Raji (cell line): ENCODE measurements around the gene CAPN9.

Experiments
- POLR2A ChIP-seq: IDR thresholded peaks from 2 replicates; pipeline ENCODE4 v1.6.1; 2011; ENCODE audit warnings: low read depth, low read length, control low read depth; ENCODE audit not compliant: insufficient read depth

The CAPN9 gene

GRCh38 chr1:230833511-230833910, 86.3 kb downstream of the CAPN9 start:
- no peak for TF ChIP-seq POLR2A

DNA sequence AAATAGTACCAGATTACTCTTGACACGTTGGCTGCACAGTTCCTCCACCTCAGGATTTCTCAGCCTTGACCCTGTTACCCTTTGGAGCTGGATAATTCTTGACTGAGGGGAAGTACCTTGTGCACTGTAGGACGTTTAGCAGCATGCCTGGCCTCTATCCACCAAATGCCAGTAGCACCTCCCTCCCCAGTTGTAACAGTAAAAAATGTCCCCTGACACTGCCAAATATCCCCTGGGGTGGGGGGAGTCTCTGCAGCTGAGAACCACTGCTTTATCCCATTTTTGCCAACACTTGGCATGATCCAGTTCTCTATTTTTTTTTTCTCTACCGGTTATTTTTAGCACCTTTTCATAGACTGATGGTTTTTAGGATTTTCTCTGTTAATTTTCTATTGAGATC, 87.1 kb downstream of the CAPN9 start:
- TF ChIP-seq POLR2A = no peak

- TF ChIP-seq POLR2A = no peak
Measured at GRCh38 chr1:230836347-230836746, 89.2 kb downstream of the CAPN9 start.

GRCh38 chr1:230836793-230837192, 89.6 kb downstream of the CAPN9 start:
- no peak for TF ChIP-seq POLR2A

- TF ChIP-seq POLR2A = no peak
Measured at GRCh38 chr1:230839173-230839572, 92.0 kb downstream of the CAPN9 start.

DNA sequence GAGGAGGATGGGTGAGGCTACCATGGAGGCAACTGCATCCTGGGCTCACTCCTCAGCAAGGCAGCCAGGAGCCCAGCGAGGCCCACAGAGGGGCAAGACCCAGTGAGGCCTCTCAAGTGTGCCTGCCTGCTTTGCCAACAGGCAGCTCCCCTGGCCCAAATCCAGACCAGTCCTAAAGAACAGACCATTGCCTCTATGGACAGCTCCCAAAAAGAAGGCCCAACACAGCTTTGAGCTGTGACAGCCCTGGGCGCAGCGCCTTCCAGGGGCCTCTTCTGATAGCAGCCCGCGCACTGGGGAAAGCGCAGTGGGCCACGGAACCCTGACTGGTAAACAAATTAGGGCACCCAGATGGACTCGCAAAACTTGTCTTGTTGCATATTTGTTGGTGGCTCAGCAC, 95.6 kb downstream of the CAPN9 start:
- no peak for TF ChIP-seq POLR2A

- no peak for TF ChIP-seq POLR2A
Measured at GRCh38 chr1:230843503-230844309, 96.5 kb downstream of the CAPN9 start.

GRCh38 chr1:230844561-230844960, 97.4 kb downstream of the CAPN9 start:
- TF ChIP-seq POLR2A = no peak

GRCh38 chr1:230848235-230848634, 101.0 kb downstream of the CAPN9 start:
- no peak for TF ChIP-seq POLR2A

GRCh38 chr1:230849451-230850224, 102.5 kb downstream of the CAPN9 start:
- TF ChIP-seq POLR2A = no peak

GRCh38 chr1:230850547-230850946, 103.4 kb downstream of the CAPN9 start:
- no peak for TF ChIP-seq POLR2A

GRCh38 chr1:230851291-230851691, 104.1 kb downstream of the CAPN9 start:
- no peak for TF ChIP-seq POLR2A
